H1 (cell line): Measurements from ENCODE around the gene PPP1R3G. TPM values are rescaled to one million over a fixed set of nuclear protein-coding genes. Genes with fewer than 3 reads are reported as not detected.

ENCODE experiments used
- CTCF ChIP-seq, 3 experiments: IDR thresholded peaks; 1 replicate in 2 of 3; 2 replicates in 1 of 3; pipeline versions ENCODE4 v1.5.1 to v1.6.1; 2011; ENCODE audit warnings: low read length in 3 of 3, mild to moderate bottlenecking in 3 of 3, inconsistent platforms in 2 of 3, low read depth in 1 of 3, moderate library complexity in 1 of 3; ENCODE audit not compliant: insufficient read depth in 1 of 3; ENCODE audit errors: control extremely low read depth in 1 of 3
- EZH2 ChIP-seq: fragments of 200-600 bp; sonication (generic); IDR thresholded peaks from 2 replicates; pipeline ENCODE4 v1.7.1; 2012; ENCODE audit warnings: low read depth, mild to moderate bottlenecking, moderate library complexity, low read length, inconsistent platforms; ENCODE audit not compliant: severe bottlenecking
- POLR2AphosphoS5 ChIP-seq: IDR thresholded peaks from 2 replicates; pipeline ENCODE4 v1.6.1; 2011; ENCODE audit warnings: low read depth, low read length
- SIRT6 ChIP-seq: IDR thresholded peaks from one replicate; pipeline ENCODE4 v1.7.1; 2012; ENCODE audit warnings: low read length, inconsistent platforms
- polyA plus RNA-seq, 7 experiments: library from polyadenylated mRNA; depleted of rRNA in 3 of 7; stranded (reverse) in 5 of 7; unstranded in 2 of 7; fragments of >200 nt in 5 of 7; fragments of 200-250 nt in 2 of 7; gene quantifications; 1 replicate in 5 of 7; 2 replicates in 1 of 7; 4 replicates in 1 of 7; pipeline versions ENCODE4 v1.2.1 to v1.2.3, GENCODE V29; 2011 to 2013; ENCODE audit warnings: missing spikeins in 2 of 7, mixed read lengths in 2 of 7
- total RNA-seq: library from RNA; stranded (reverse); fragmentation: NEBNext Ultra II Directional; extraction: Animal tissue kit (Norgen Biotek cat#: 25700); gene quantifications from 2 replicates; pipeline ENCODE4 v1.2.1, GENCODE V29; 2021

PPP1R3G gene
- total and polyA plus RNA-seq, 2 of the 8 experiments (the other 6 are each of a cell fraction or from before 2014, with no cell fraction given): 0.03 to 0.09 TPM

- no peak for TF ChIP-seq POLR2AphosphoS5
- TF ChIP-seq CTCF (IDR thresholded peaks at IDR 0.05; ENCODE audit: control extremely low read depth in 1 of 3, insufficient read depth in 1 of 3, low read depth in 1 of 3, low read length in 3 of 3): no peak
- no peak for TF ChIP-seq EZH2
- TF ChIP-seq SIRT6: no peak
These were observed 22.2 kb downstream of the PPP1R3G start (continued) for GRCh38 chr6:5107341-5107740.
